Colon (tissue), 2 donors: ENCODE measurements around the gene ZNF816.
"Not testable (repeated sequence)": the region's sequence is repeated elsewhere in the genome, so short reads cannot be mapped to it uniquely, and the experiment has no call there.

Experiments used
- FAIRE-seq: peaks from 2 replicates; lab custom pipeline; 2012; peaks lifted over from hg19 to GRCh38; lab: Jason Lieb, UNC
- donor health status: control.
- donor health status: control.

ZNF816 gene

GRCh38 chr19:52959613-52960295, 2.9 kb downstream of the ZNF816 start:
- FAIRE-seq = no peak

- no peak for FAIRE-seq
These were observed 5.1 kb downstream of the ZNF816 start for GRCh38 chr19:52957591-52957990.

DNA sequence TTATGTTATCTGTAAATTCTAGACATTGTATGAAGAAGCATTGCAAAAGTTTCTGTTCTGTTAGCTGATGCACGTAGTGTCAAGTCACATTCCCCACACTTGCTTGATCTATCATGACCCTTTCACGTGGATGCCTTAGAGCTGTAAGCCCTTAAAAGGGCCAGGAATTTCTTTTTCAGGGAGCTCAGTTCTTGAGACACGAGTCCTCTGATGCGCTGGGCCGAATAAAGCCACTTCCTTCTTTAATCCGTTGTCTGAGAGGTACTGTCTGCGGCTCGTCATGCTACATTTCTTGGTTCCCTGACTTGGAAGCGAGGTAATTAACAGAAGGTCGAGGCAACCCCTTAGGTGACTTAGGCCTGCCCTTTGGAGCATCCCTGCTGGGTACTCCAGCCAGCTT, 5.8 kb downstream of the ZNF816 start:
- no peak for FAIRE-seq

GRCh38 chr19:52949422-52949821, 13.3 kb downstream of the ZNF816 start:
- FAIRE-seq = no peak

DNA sequence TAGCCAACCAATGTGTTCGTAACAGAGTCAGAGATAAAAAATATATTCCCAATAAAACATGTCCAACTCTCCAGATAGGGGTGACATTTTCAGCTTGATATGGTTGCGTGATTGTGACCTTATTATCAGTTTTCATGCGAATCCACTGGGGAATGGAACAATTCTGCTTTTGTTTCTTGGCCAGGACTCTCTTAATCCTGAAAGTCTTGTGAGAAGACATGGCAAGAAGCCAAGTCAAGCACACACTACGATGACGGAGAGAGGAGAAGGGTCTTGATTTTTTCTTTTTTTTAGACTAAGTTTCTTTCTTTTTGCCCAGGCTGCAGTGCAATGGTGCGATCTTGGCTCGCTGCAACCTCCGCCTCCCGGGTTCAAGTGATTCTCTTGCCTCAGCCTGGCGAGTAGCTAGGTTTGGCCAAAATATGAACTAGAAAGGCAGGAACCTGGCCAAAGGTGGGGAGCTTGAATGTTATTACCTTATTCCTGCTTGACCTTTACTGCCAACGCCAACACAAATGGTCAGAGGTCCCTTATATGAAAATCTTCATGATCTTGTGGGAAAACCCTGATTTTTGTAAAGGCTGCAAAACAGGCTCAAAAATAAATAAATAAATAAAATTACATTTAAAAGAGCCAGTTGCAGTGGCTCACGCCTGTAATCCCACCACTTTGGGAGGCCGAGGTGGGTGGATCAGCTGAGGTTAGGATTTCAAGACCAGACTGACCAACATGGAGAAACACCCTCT, 14.5 kb downstream of the ZNF816 start:
- no peak for FAIRE-seq

GRCh38 chr19:52946322-52947310, 16.1 kb downstream of the ZNF816 start:
- no peak for FAIRE-seq

DNA sequence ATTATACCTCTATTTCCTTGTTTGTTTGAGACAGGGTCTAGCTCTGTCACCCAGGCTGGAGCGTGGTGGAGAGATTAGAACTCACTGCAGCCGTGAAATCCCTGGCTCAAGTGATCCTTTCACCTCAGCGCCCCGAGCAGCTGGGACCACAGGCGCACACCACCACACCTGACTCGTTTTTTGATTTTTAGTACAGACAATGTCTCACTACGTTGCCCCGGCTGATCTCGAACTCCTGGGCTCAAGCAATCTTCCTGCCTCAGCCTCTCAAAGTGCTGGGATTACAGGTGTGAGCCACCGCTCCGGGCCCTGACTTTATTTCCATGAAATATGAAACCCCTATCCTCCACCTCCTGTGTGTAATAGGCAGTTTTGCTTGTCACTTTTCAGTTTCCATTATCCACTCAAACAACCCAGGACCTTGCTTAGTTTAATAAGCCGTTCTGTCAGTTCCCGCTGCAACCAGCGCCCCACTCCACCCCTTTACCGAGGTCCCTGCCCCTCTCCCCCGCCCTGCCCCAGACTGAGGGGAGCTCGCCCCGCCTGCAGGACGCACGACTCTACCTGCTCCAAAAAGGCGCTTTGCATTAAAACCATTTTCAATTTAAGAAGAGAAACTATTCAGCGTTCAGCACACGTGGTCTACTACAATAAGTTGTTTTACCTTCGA, 16.9 kb downstream of the ZNF816 start:
- no peak for FAIRE-seq

DNA sequence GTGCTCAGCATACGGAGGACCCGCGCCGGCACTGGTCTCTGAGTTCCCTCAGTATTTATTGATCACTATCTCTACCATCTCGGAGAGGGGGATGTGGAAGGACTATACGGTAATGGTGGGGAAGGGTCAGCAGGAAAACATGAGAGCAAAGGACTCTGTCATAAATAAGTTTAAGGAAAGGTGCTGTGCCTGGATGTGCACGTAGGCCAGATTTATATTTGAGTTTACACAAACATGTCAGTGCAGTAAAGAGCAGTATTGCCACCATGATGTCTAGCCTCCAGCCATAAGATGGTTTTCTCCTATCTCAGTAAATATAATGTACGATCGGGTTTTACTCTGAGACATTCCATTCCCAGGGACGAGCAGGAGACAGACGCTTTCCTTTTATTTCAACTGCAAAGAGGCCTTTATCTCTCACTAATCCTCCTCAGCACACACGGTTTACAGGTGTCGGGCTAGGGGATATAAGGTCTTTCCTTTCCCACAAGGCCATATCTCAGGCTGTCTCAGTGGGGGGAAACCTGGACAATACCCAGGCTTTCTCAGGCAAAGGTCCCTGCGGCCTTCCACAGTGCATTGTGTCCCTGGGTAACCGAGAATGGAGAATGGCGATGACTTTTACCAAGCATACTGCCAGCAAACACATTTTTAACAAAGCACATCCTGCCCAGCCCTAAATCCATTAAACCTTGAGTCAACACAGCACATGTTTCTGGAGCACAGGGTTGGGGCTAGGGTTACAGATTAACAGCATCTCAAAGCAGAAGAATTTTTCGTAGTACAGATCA, 17.8 kb downstream of the ZNF816 start:
- not testable (repeated sequence) for FAIRE-seq

DNA sequence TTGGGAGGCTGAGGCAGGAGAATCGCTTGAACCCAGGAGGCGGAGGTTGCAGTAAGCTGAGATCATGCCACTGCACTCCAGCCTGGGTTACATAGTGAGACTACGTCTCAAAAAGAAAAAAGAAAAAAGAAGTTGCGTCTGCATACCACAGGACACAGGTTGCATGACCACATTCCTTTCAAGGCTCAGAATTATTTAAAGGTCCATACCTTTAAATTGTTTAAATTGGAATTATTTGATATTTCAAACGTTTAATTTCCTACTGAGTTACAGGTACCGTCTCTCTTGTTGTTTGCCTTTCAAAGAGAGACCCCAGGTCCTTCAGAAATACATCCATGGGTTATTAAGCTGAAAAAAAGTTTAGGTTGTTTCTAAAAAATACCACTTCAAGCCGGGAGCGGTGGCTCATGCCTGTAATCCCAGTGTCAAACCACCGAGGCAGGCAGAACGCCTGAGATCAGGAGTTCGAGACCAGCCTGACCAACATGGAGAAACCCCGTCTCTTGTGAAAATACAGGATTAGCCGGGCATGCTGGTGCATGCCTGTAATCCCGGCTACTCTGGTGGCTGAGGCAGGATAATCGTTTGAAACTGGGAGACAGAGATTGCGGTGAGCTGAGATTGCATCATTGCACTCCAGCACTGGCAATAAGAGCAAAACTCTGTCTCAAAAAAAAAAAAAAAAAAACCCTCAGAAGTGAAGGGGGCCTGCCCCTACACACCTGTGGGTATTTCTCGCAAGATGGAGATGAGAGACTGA, 18.6 kb downstream of the ZNF816 start:
- FAIRE-seq = no peak

GRCh38 chr19:52943134-52943883, 19.4 kb downstream of the ZNF816 start:
- FAIRE-seq = no peak

- FAIRE-seq = no peak
These were observed 20.1 kb downstream of the ZNF816 start for GRCh38 chr19:52942386-52943133.

- FAIRE-seq = no peak
These were observed 20.7 kb downstream of the ZNF816 start for GRCh38 chr19:52941941-52942385.

DNA sequence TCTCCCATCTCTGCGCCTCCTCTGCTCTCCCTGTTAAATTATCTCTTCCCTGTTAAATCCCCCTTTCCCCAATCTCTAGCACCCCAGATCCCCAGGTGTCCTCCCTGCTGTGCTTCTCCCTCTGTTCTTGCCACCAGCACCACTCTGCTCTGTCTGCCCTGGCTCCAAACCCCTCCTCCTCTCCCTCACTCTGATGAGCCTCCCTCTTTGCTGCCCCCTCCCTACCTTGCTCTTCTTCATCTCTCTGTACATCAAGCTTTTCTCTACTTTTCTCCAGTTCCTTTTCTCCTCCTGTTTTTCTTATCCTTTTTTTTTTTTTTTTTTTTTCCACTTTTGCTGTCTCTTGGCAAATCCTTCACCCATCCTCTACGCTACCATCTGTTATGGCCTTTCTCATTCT, 21.2 kb downstream of the ZNF816 start:
- not testable (repeated sequence) for FAIRE-seq

- FAIRE-seq = not testable (repeated sequence)
These were observed 21.8 kb downstream of the ZNF816 start for GRCh38 chr19:52940905-52941304.

DNA sequence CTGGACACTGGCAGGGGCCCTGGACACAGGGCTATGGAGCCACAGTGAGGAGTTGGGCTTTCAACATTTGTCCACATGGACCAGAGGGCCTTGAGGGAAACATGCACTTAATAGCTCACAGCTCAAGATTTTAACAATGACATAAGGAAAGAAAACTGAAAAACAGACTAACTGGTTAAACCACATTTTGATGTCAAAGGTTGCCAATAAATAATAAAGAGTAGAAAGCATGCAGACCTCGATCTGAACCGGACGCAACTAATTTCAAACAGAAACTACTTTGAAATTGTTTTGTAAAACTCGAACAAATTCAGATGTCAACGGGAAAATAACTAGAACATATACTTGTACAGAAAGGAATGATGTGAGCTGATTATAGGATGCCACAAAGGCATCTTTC, 23.9 kb downstream of the ZNF816 start:
- FAIRE-seq = no peak

DNA sequence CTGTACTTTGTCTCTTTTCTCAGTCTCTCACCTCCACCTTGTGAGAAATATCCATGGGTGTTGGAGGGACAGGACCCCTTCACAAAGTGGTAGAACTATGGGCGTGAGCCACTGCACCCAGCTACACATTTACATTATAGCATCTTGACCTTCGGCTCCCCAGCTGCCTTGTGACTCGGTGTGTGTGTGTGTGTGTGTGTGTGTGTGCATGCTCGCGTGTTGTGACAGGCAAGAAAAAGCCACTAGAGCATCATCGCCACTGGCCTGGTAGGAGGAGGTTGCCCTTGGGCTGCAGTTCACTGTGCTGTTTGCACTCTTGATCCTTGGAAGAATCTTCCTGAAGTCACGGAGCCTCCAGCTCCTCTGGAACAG, 25.7 kb downstream of the ZNF816 start:
- no peak for FAIRE-seq

- FAIRE-seq = no peak
These were observed 26.3 kb downstream of the ZNF816 start for GRCh38 chr19:52936151-52936953.

GRCh38 chr19:52935434-52935833, 27.2 kb downstream of the ZNF816 start:
- no peak for FAIRE-seq
